Stimulated activated CD4-positive, alpha-beta T cell treated with anti-CD3 and anti-CD28 coated beads, Interleukin-4, amount 100 ng/mL, for 4 hours (primary cell): ENCODE measurements around the gene GAS2.
"Not testable (repeated sequence)": the region's sequence is repeated elsewhere in the genome, so short reads cannot be mapped to it uniquely, and the experiment has no call there.

Source experiments
- DNase-seq, 2 experiments: peaks; one replicate each; pipeline ENCODE4 v3.0.0-alpha.2; 2020

GAS2 gene

DNA sequence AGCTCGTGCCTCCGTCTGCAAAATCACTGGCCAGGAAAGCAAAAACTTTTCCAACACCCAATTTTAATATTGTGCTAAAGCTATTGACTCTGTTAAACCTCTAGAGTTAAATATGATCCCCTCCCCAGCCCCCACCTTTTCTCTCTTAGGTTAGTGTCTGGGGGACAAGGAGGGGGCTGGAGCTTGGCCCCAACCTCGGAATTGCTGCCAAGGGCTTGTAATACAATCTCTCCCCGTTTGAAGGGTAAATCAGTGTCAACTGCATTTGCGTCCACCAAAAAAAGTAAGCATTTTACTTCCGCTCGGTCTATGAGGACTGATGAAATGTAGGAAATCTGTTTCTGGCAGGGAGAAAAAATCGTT lies at the start of gene GAS2:
GAS2 (plus strand) TSS at position 287 of the 363 bp plus-strand sequence. CDS start 8,259 bp downstream, outside the sequence.
- no peak for DNase-seq

- no peak for DNase-seq
These were observed 48.5 kb upstream of the GAS2 start for GRCh38 chr11:22617868-22618267.

DNA sequence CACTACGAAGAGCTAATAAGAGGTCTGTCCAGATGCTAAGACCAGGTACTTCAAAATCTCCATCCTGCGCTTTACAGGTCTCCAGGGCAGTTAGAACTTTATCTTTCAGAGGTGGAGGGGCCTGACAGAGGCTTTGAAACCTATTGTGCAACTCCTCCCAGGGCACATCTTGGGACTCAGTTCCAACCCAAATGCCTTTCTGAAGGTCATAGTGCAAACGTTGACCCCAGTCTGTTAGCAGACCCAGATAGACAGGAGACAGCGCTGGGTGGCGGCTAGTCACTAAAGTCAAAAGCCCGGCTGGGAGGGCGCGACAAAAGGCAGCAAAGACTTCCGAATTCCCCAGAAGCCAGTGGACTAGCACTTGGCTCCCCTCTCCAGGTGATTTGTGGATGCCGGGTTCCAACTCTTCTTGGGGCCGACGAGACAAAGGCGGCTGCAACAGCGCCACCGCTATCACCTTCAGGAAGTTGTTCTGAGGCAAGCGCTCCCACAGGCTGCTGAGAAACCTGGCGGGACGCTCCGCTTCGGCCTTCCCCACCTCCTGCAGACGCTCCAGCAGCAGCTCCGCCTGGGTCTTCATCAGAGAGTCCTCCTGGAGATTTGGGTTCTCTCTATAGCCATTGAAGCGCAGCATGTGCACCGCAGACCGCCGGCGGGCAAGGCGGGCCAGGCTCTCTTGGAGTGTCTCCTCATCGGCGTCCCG lies 41.5 kb upstream of the GAS2 start:
- peak; percentile 54 to 56 for DNase-seq

DNA sequence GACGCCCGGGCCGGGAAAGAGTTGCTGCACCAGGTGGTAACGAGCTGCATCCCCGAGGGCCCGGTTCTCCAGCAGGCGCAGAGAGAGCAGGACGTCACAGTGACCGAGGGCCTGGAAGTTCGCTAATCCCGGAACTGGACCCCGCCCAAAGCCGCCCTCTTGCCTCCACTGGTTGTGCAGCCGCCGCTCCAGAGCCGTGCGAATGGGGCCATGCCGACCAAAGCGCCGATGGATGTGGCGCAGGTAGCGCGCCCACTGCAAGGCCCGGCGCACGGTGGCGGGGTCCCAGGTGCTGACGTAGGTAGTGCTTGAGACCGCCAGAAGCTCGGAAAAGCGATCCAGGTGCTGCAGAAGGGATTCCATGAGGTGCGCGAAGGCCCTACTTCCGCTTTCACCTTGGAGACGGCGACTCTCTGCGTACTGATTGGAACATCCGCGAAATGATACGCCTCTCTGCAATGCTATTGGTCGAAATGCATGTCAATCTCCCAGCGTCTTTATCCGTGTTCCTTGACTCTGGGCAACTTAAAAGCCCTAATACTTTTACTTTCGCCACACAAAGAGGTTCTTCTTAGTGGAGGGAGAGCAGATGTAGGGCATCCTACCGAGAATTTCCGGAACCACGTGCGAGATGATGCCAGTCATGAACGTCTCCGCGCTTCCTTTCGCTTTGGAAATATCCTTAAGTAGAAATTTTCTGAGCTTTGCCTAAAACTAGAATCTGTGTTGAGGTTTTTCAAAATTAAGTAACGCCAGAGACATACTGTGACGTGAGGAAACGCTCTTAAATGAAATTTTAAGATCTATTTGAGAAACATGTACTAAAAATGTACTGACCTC lies 40.7 kb upstream of the GAS2 start, which contains the start of gene FANCF:
FANCF (minus strand) TSS at position 376 of the 840 bp plus-strand sequence; CDS start at position 363, 13 bp downstream.
- DNase-seq, result peak; percentile 81 to 93

- DNase-seq, result no peak
These were observed 39.7 kb upstream of the GAS2 start for GRCh38 chr11:22626573-22627239.

DNA sequence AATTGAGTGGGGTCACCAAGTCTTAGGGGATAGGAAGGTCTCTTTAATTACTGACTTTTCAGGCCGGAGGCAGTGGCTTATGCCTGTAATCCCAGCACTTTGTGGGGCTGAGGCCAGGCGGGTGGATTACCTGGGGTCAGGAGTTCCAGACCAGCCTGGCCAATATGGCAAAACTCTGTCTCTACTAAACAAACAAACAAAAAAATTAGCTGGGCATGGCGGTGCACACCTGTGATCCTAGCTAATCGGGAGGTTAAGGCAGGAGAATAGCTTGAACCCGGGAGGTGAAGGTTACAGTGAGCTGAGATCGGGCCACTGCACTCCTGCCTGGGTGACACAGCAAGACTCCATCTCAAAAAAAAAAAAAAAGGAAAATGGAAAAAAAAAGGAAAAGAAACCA lies 39.0 kb upstream of the GAS2 start:
- DNase-seq, result no peak

DNA sequence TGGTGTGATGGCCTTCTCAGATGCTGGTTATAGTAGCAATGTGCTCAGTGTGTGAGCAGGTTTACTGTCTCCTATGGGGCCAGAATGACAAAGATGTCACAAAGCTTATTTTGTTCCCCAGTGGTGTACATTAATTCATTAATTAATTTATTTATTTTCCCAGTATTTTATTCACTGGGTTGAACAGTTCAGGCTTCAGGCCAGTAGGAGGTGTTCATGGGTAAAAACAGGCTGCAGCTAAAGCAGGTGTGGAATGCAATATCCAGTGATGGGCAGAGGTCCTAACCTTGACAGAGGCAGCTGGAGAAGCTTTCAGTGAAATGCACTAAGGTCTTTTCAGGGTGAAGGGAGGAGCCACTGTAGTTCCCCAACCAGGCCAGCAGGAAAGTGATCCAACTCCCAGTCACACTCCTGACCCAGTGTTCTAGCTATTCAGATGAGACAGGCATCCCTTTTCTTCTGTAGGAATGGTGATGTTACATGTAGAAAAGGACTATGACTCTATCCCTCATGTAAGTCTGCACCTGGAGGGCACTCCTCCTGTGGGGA lies 33.0 kb upstream of the GAS2 start:
- DNase-seq, result no peak

DNA sequence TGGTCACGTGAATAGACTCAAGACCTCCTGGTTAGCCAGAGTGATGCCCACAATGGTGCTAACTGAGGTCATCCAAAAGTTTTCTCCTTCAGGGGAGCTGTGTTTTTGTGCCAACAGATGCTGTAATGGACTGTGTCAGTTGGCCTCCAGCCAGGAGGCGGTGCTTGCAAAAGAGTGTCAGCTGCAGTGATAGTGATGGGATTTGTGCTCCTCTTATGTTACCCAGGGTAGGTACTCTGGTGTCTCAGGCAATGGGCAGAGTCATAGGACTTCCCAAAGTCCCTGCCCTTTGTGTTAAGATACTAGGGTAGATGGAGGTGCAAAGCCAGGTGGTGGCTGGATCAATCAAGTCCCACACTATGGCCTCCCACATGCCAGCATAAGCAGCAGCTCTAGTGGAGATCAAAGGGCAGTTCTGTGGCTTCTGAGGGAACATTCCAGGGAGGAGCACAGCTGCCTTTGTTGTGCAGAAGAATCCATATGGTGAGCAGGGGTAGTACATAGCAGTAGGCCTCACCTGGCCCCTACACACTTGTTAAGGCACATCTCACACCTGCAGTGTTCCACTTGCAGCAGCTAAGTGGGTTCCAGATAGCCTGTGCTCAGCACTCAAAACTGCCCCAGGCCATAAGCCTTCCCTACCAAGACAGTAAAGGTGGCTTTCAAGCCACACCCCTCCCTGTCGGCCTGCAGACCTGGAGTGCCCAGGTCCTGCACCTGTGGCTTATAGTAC lies 31.3 kb upstream of the GAS2 start:
- DNase-seq, result no peak

DNA sequence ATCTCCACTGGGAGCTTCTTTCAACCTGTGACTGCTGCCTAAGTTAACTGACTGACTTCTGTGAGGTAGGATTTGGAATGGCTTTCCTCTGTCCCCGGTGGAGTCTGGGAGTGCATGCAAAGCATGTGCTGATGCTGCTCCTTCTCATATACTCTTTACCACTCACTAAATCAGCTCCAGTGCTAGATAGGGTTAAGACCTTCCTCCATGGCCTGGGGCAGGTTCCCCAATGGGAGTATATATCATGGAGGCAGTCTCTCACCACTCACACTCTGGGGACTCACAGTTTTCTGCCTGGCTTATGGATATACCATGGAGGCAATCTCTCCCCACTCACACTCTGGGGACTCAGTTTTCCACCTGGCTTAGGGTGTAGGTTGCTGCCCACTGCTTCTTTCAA lies 30.7 kb upstream of the GAS2 start:
- DNase-seq, result no peak

DNA sequence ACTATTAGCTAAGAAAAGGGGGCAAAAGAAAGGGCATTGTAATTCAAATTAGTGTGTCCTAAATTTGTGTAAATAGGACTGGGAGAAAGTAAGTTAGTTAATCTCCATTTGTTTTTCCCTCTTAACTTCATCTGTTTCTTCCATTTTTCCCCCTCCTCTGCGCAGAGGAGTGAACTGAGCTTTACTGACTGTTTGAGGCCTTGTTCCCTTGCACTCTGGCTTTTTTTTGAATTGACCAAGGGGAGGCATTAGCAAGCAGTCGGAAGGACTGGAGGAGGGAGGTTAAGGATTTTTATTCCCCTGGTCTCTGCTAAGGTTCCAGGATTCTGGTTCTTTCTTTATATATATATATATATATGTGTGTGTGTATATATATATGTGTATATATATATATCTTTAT lies 25.5 kb upstream of the GAS2 start:
- DNase-seq, result no peak

DNA sequence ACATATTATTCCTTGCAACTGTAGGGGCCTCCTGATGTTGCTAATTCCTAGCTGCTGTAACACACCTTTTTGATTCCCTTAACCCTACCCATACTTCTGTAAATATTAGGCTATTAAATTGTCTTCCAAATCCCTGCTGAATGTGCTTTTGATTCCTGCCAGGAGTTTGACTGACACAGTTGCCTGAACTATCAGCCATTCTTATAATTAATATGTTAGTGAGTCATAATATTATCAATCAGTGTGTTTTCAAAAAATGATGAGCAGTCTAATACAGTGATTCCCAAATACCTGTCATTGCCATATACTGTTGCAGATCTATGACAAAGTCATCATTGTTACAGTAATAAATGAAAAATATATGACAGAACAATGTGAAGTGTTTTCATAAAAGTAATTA lies 24.9 kb upstream of the GAS2 start:
- DNase-seq, result no peak

DNA sequence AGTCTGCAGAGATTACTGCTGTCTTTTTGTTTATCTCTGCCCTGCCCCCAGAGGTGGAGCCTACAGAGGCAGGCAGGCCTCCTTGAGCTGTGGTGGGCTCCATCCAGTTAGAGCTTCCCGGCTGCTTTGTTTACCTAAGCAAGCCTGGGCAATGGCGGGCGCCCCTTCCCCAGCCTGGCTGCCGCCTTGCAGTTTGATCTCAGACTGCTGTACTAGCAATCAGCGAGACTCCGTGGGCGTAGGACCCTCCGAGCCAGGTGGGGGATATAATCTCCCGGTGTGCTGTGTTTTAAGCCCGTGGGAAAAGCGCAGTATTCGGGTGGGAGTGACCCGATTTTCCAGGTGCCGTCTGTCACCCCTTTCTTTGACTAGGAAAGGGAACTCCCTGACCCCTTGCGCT lies 14.1 kb upstream of the GAS2 start:
- DNase-seq, result not testable (repeated sequence)

DNA sequence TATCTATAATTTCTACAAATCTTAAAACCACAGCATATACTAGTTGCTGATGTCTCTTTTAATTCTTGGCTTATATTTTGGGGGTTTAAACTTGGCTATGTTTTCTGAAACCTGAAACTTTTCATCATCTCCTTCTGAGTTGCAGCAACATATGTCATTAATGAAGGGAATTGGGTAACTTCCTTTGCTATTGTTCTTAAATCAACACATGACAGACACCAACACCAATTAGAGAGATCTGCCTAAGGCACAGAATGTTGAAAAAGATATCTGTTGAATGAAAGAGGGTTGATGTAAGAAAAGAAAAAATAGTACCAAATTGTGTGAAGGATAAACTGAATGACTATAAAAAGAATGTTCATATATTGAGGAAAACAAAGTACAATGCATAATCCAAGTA lies 10.3 kb upstream of the GAS2 start:
- DNase-seq, result no peak

- DNase-seq, result no peak
These were observed 9.2 kb upstream of the GAS2 start for GRCh38 chr11:22657101-22657694.

- DNase-seq, result no peak
These were observed 6.6 kb upstream of the GAS2 start for GRCh38 chr11:22659783-22660182.

- peak in 1 of 2 experiments; percentile 5 for DNase-seq
These were observed 453 bp downstream of the GAS2 start for GRCh38 chr11:22666688-22667439.

DNA sequence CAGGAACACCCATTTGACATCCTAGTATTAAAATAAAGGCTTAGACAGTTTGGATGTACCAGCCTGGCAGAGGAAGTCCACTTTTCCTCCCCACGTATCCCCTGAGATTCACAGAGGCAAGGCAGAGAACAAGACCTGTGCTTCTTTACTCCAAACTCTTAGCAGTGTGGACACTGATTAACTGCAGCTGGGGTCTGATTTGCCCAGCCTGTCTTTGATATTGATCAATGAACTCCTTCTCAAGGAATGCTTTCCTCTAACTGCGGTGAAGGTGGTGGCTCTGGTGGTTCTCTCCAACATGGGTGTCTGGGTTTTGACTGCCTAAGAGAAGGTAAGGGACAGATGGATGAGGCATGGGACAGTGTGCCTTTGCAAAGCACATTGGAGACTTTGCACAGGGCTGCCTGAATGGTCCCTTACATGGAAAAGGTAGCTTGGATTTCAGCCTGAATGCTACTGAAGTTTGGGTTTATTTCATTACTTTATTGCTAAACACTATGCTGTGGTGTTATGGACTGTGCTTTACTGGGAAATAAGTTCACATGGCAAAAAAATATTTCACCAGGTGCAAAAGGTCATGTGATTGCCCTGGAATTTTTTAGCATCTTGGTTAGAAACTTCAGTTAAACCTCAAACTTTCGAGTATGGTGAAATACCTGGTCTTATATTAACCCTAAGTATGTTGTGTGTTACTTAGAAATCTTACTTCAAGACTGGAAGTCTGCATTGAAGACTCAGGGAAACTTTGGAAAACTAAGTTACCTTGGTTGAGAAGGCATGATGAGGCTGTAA lies 1.8 kb downstream of the GAS2 start:
- DNase-seq, result no peak

GRCh38 chr11:22669368-22669767 lies 3.0 kb downstream of the GAS2 start:
- DNase-seq, result no peak

- no peak for DNase-seq
These were observed 4.4 kb downstream of the GAS2 start for GRCh38 chr11:22670830-22671229.

- DNase-seq, result no peak
These were observed 5.3 kb downstream of the GAS2 start for GRCh38 chr11:22671751-22672150.
